Gastrocnemius medialis (tissue), 4 donors: Measurements from ENCODE around the gene PRKAG2.
A peak's percentile ranks its signal among the peaks of the same experiment; 100 is the strongest.

ENCODE experiments used
- CTCF ChIP-seq, 5 experiments: fragments of 450-650 bp in 3 of 5; fragments of 200-600 bp in 2 of 5; sonication (generic) in 2 of 5; IDR thresholded peaks in 4 of 5; conservative IDR thresholded peaks in 1 of 5; 1 replicate in 4 of 5; 2 replicates in 1 of 5; pipeline ENCODE4 v1.5.1; 2016 to 2019; ENCODE audit warnings: antibody characterized with exemption in 5 of 5, mild to moderate bottlenecking in 3 of 5, moderate library complexity in 3 of 5
- POLR2A ChIP-seq, 2 donors: fragments of 450-650 bp; IDR thresholded peaks; one replicate each; pipeline ENCODE4 v1.6.1; 2017; ENCODE audit warnings: antibody characterized with exemption in 2 of 2, mild to moderate bottlenecking in 2 of 2, moderate library complexity in 2 of 2

GRCh38 chr7:151706277-151707104 is 170.4 kb downstream of the PRKAG2 start:
- no peak for TF ChIP-seq CTCF (IDR thresholded peaks at IDR 0.05 in 4 of 5, conservative IDR thresholded peaks at IDR 0.05 in 1 of 5)
- TF ChIP-seq POLR2A (IDR thresholded peaks at IDR 0.05), result peak in 1 of 2 donors; percentile 18
